Fibroblast of skin of left quadriceps (primary cell): Measurements from ENCODE around the gene PDE1A.
A peak's percentile ranks its signal among the peaks of the same experiment; 100 is the strongest.
"Not testable (repeated sequence)": the region's sequence is repeated elsewhere in the genome, so short reads cannot be mapped to it uniquely, and the experiment has no call there.

Source experiments
- DNase-seq, 2 experiments: peaks; one replicate each; pipeline ENCODE4 v3.0.0-alpha.2; 2013; ENCODE audit warnings: low read depth in 2 of 2

PDE1A gene

GRCh38 chr2:182410120-182410519 is 16.7 kb downstream of the PDE1A start:
- no peak for DNase-seq

- DNase-seq, result peak; percentile 19 to 25
Observed at GRCh38 chr2:182406221-182406620, 20.6 kb downstream of the PDE1A start.

- DNase-seq, result no peak
Observed at GRCh38 chr2:182404975-182405561, 21.8 kb downstream of the PDE1A start.

- DNase-seq, result peak; percentile 15
Observed at GRCh38 chr2:182404092-182404491, 22.7 kb downstream of the PDE1A start.

GRCh38 chr2:182393270-182393760 is 33.5 kb downstream of the PDE1A start:
- DNase-seq, result no peak

GRCh38 chr2:182391443-182391842 is 35.4 kb downstream of the PDE1A start:
- DNase-seq, result no peak

- not testable (repeated sequence) for DNase-seq
Observed at GRCh38 chr2:182386267-182386880, 40.5 kb downstream of the PDE1A start.

GRCh38 chr2:182384860-182385259 is 42.0 kb downstream of the PDE1A start:
- DNase-seq, result no peak

- DNase-seq, result no peak
Observed at GRCh38 chr2:182381225-182381624, 45.6 kb downstream of the PDE1A start.

- DNase-seq, result no peak
Observed at GRCh38 chr2:182379241-182379640, 47.6 kb downstream of the PDE1A start.

- DNase-seq, result no peak
Observed at GRCh38 chr2:182378759-182379158, 48.1 kb downstream of the PDE1A start.

- DNase-seq, result no peak
Observed at GRCh38 chr2:182377467-182377866, 49.4 kb downstream of the PDE1A start.

GRCh38 chr2:182375862-182376261 is 51.0 kb downstream of the PDE1A start:
- no peak for DNase-seq

GRCh38 chr2:182372661-182373060 is 54.2 kb downstream of the PDE1A start:
- DNase-seq, result peak; percentile 60 to 61

- no peak for DNase-seq
Observed at GRCh38 chr2:182368996-182369395, 57.8 kb downstream of the PDE1A start.

GRCh38 chr2:182368446-182368845 is 58.4 kb downstream of the PDE1A start:
- DNase-seq, result peak in 1 of 2 experiments; percentile 16

GRCh38 chr2:182367401-182367800 is 59.4 kb downstream of the PDE1A start:
- no peak for DNase-seq

- peak in 1 of 2 experiments; percentile 23 for DNase-seq
Observed at GRCh38 chr2:182366628-182367027, 60.2 kb downstream of the PDE1A start.

- DNase-seq, result no peak
Observed at GRCh38 chr2:182365855-182366254, 61.0 kb downstream of the PDE1A start.

- no peak for DNase-seq
Observed at GRCh38 chr2:182361477-182361876, 65.4 kb downstream of the PDE1A start.

- no peak for DNase-seq
Observed at GRCh38 chr2:182360663-182361260, 66.1 kb downstream of the PDE1A start.

- peak; percentile 37 to 39 for DNase-seq
Observed at GRCh38 chr2:182359990-182360662, 66.7 kb downstream of the PDE1A start.
